SJSA1 (cell line): ENCODE results near the gene TOGARAM1. TPM values are rescaled to one million over a fixed set of nuclear protein-coding genes. Genes with fewer than 3 reads are reported as not detected.
"Not testable (repeated sequence)": the region's sequence is repeated elsewhere in the genome, so short reads cannot be mapped to it uniquely, and the experiment has no call there.

Experiments
- DNase-seq, 2 experiments: peaks; one replicate each; pipeline ENCODE4 v3.0.0-alpha.2; 2015 to 2020; ENCODE audit warnings: low spot score in 2 of 2, low read depth in 1 of 2
- H3K27ac ChIP-seq: fragments of 250-450 bp; sonication (Bioruptor Pico); 2 replicates; pipeline ENCODE4 v1.5.1; 2020; ENCODE audit warnings: mild to moderate bottlenecking, moderate library complexity
- H3K27me3 ChIP-seq: fragments of 250-450 bp; sonication (Bioruptor Pico); replicated peaks from 2 replicates; pipeline ENCODE4 v1.5.1; 2020; ENCODE audit warnings: mild to moderate bottlenecking, moderate library complexity
- H3K36me3 ChIP-seq: fragments of 250-450 bp; sonication (Bioruptor Pico); 2 replicates; pipeline ENCODE4 v1.5.1; 2020; ENCODE audit warnings: mild to moderate bottlenecking
- H3K4me1 ChIP-seq: fragments of 250-450 bp; sonication (Bioruptor Pico); replicated peaks from 2 replicates; pipeline ENCODE4 v1.6.1; 2021; ENCODE audit warnings: mild to moderate bottlenecking
- H3K4me3 ChIP-seq: fragments of 250-450 bp; sonication (Bioruptor Pico); 2 replicates; pipeline ENCODE4 v1.5.1; 2020; ENCODE audit warnings: mild to moderate bottlenecking
- H3K9me3 ChIP-seq: fragments of 250-450 bp; sonication (Bioruptor Pico); replicated peaks from 2 replicates; pipeline ENCODE4 v1.5.1; 2020; ENCODE audit warnings: mild to moderate bottlenecking
- total RNA-seq: library from RNA; depleted of rRNA; stranded (reverse); fragments of >200 nt; shearing (Covaris generic); gene quantifications from 2 replicates; pipeline ENCODE4 v1.2.3, GENCODE V29; 2014

Gene TOGARAM1
- total RNA-seq, 1 experiment from 2014 or later: 8.8 TPM

GRCh38 chr14:45073231-45073879 lies 111.4 kb downstream of the TOGARAM1 start:
- no peaks in the 10 kb centered on the region for H3K9me3 ChIP-seq
- peaks cover 2% of the 10 kb centered on the region; the same call in 1 of the 2 replicates for H3K36me3 ChIP-seq
- no peak overlapping the region for H3K27ac ChIP-seq
- H3K4me1 ChIP-seq: no peaks in the 10 kb centered on the region
- H3K27me3 ChIP-seq: no peaks in the 10 kb centered on the region
- H3K4me3 ChIP-seq: no peak overlapping the region
- no peak for DNase-seq

GRCh38 chr14:45078323-45078722 lies 116.3 kb downstream of the TOGARAM1 start:
- Histone ChIP-seq H3K27ac (no peak overlapping the region), H3K27me3 (no peaks in the 10 kb centered on the region), H3K36me3 (no peaks in the 10 kb centered on the region), H3K4me3 (no peak overlapping the region), H3K4me1 (no peaks in the 10 kb centered on the region; the same call in 1 of the 2 replicates), H3K9me3 (no peaks in the 10 kb centered on the region)
- no peak for DNase-seq

GRCh38 chr14:45080416-45080968 lies 118.5 kb downstream of the TOGARAM1 start:
- H3K4me1 ChIP-seq, H3K36me3 ChIP-seq, H3K27me3 ChIP-seq, H3K9me3 ChIP-seq, H3K4me3 ChIP-seq, DNase-seq, H3K27ac ChIP-seq: not testable (repeated sequence)

GRCh38 chr14:45081096-45081495 lies 119.1 kb downstream of the TOGARAM1 start:
- not testable (repeated sequence) for H3K27ac ChIP-seq, H3K4me1 ChIP-seq, H3K36me3 ChIP-seq, DNase-seq, H3K27me3 ChIP-seq, H3K4me3 ChIP-seq, H3K9me3 ChIP-seq

- Histone ChIP-seq H3K36me3 (0 out of 2 replicates have a peak, but pooled peaks cover 5% of the 10 kb centered on the region), H3K4me1 (peaks cover 6% of the 10 kb centered on the region), H3K4me3 (no peak overlapping the region), H3K9me3 (no peaks in the 10 kb centered on the region), H3K27me3 (no peaks in the 10 kb centered on the region), H3K27ac (no peak overlapping the region)
- no peak for DNase-seq
Observed at GRCh38 chr14:45082420-45082819, 120.4 kb downstream of the TOGARAM1 start.

GRCh38 chr14:45083617-45083975 lies 121.6 kb downstream of the TOGARAM1 start:
- Histone ChIP-seq H3K9me3 (no peaks in the 10 kb centered on the region), H3K4me1 (peaks cover 6% of the 10 kb centered on the region), H3K4me3 (peak overlapping the region; percentile 64), H3K27ac (no peak overlapping the region), H3K27me3 (no peaks in the 10 kb centered on the region), H3K36me3 (0 out of 2 replicates have a peak, but pooled peaks cover 5% of the 10 kb centered on the region)
- no peak for DNase-seq

- H3K36me3 ChIP-seq: 0 out of 2 replicates have a peak, but pooled peaks cover 5% of the 10 kb centered on the region
- peak; percentile 86 to 91 for DNase-seq
- H3K27ac ChIP-seq: peak within 1 kb of the TSS; percentile 61
Observed at GRCh38 chr14:45083976-45084722, 122.2 kb downstream of the TOGARAM1 start, which contains the start of gene PRPF39. Gene PRPF39, plus strand, starts transcription at chr14:45084116. Its CDS starts 11,124 bp downstream, at chr14:45095240.

GRCh38 chr14:45084946-45085346 lies 123.0 kb downstream of the TOGARAM1 start:
- Histone ChIP-seq H3K4me1 (peaks cover 11% of the 10 kb centered on the region), H3K27me3 (no peaks in the 10 kb centered on the region), H3K27ac (0 out of 2 replicates have a peak overlapping the region, but pooled peaks have one; percentile 61), H3K9me3 (no peaks in the 10 kb centered on the region), H3K36me3 (0 out of 2 replicates have a peak, but pooled peaks cover 5% of the 10 kb centered on the region), H3K4me3 (peak overlapping the region; percentile 64)
- peak in 1 of 2 experiments; percentile 4 for DNase-seq

More at GRCh38 chr14:45083976-45084722, 122.2 kb downstream of the TOGARAM1 start, which contains the start of gene PRPF39:
- Histone ChIP-seq H3K27me3 (no peaks in the 10 kb centered on the region), H3K4me1 (peaks cover 6% of the 10 kb centered on the region), H3K4me3 (peak within 1 kb of the TSS; percentile 64), H3K9me3 (no peaks in the 10 kb centered on the region)

- peaks cover 22% of the 10 kb centered on the region for H3K4me1 ChIP-seq
- H3K4me3 ChIP-seq: no peak overlapping the region
- H3K36me3 ChIP-seq: 0 out of 2 replicates have a peak, but pooled peaks cover under 1% of the 10 kb centered on the region
- DNase-seq: no peak
- no peaks in the 10 kb centered on the region for H3K27me3 ChIP-seq
- H3K9me3 ChIP-seq: no peaks in the 10 kb centered on the region
- H3K27ac ChIP-seq: no peak overlapping the region
Observed at GRCh38 chr14:45089813-45090212, 127.8 kb downstream of the TOGARAM1 start.

GRCh38 chr14:45091710-45092109 lies 129.7 kb downstream of the TOGARAM1 start:
- peaks cover 18% of the 10 kb centered on the region for H3K36me3 ChIP-seq
- DNase-seq: peak in 1 of 2 experiments; percentile 2
- no peak overlapping the region for H3K4me3 ChIP-seq
- no peak overlapping the region for H3K27ac ChIP-seq
- H3K4me1 ChIP-seq: peaks cover 15% of the 10 kb centered on the region
- H3K27me3 ChIP-seq: no peaks in the 10 kb centered on the region
- no peaks in the 10 kb centered on the region for H3K9me3 ChIP-seq

- no peak overlapping the region for H3K27ac ChIP-seq
- H3K36me3 ChIP-seq: peaks cover 32% of the 10 kb centered on the region
- no peak overlapping the region for H3K4me3 ChIP-seq
- peaks cover 15% of the 10 kb centered on the region for H3K4me1 ChIP-seq
- H3K27me3 ChIP-seq: no peaks in the 10 kb centered on the region
- no peak for DNase-seq
- H3K9me3 ChIP-seq: no peaks in the 10 kb centered on the region
Observed at GRCh38 chr14:45094275-45094674, 132.3 kb downstream of the TOGARAM1 start.

- Histone ChIP-seq H3K36me3 (peaks cover 37% of the 10 kb centered on the region), H3K9me3 (no peaks in the 10 kb centered on the region), H3K4me1 (peaks cover 9% of the 10 kb centered on the region), H3K4me3 (no peak overlapping the region), H3K27ac (no peak overlapping the region), H3K27me3 (no peaks in the 10 kb centered on the region)
- no peak for DNase-seq
Observed at GRCh38 chr14:45095143-45095542, 133.2 kb downstream of the TOGARAM1 start.

- Histone ChIP-seq H3K27ac (no peak overlapping the region), H3K4me1 (0 out of 2 replicates have a peak, but pooled peaks cover 2% of the 10 kb centered on the region), H3K4me3 (no peak overlapping the region)
Observed at GRCh38 chr14:45096218-45096617, 134.2 kb downstream of the TOGARAM1 start.

GRCh38 chr14:45103806-45104205 lies 141.8 kb downstream of the TOGARAM1 start:
- Histone ChIP-seq H3K4me1 (no peaks in the 10 kb centered on the region), H3K9me3 (no peaks in the 10 kb centered on the region), H3K27me3 (no peaks in the 10 kb centered on the region), H3K4me3 (no peak overlapping the region), H3K36me3 (peaks cover 80% of the 10 kb centered on the region), H3K27ac (no peak overlapping the region)
- DNase-seq: no peak

More at GRCh38 chr14:45096218-45096617, 134.2 kb downstream of the TOGARAM1 start:
- DNase-seq: no peak
- Histone ChIP-seq H3K27me3 (no peaks in the 10 kb centered on the region), H3K36me3 (peaks cover 48% of the 10 kb centered on the region), H3K9me3 (no peaks in the 10 kb centered on the region)
